ENCODE results near the gene RASGRP1.

The RASGRP1 gene

GRCh38 chr15:38487378-38487777, 77.2 kb downstream of the RASGRP1 start:
- no peak for DNase-seq (ENCODE audit: extremely low read depth, low read depth)
- TF ChIP-seq CTCF (IDR thresholded peaks at IDR 0.05; ENCODE audit: low read depth, low read length) = no peak

GRCh38 chr15:38486936-38487335, 77.7 kb downstream of the RASGRP1 start:
- no peak for TF ChIP-seq CTCF (IDR thresholded peaks at IDR 0.05; ENCODE audit: low read depth, low read length)
- DNase-seq (ENCODE audit: extremely low read depth, low read depth) = no peak

- no peak for DNase-seq (ENCODE audit: extremely low read depth, low read depth)
- no peak for TF ChIP-seq CTCF (IDR thresholded peaks at IDR 0.05; ENCODE audit: low read depth, low read length)
These were observed 82.0 kb downstream of the RASGRP1 start for GRCh38 chr15:38482572-38482971.

- TF ChIP-seq CTCF (IDR thresholded peaks at IDR 0.05; ENCODE audit: low read depth, low read length) = no peak
- no peak for DNase-seq (ENCODE audit: extremely low read depth, low read depth)
These were observed 82.9 kb downstream of the RASGRP1 start for GRCh38 chr15:38481761-38482160.

GRCh38 chr15:38481113-38481512, 83.5 kb downstream of the RASGRP1 start:
- TF ChIP-seq CTCF (IDR thresholded peaks at IDR 0.05; ENCODE audit: low read depth, low read length) = no peak

GRCh38 chr15:38479756-38480155, 84.9 kb downstream of the RASGRP1 start:
- DNase-seq (ENCODE audit: extremely low read depth, low read depth) = no peak
- TF ChIP-seq CTCF (IDR thresholded peaks at IDR 0.05; ENCODE audit: low read depth, low read length) = no peak

More at GRCh38 chr15:38481113-38481512, 83.5 kb downstream of the RASGRP1 start:
- DNase-seq (ENCODE audit: extremely low read depth, low read depth) = no peak

- DNase-seq (ENCODE audit: extremely low read depth, low read depth) = no peak
- no peak for TF ChIP-seq CTCF (IDR thresholded peaks at IDR 0.05; ENCODE audit: low read depth, low read length)
These were observed 85.3 kb downstream of the RASGRP1 start for GRCh38 chr15:38479266-38479665.
